Stimulated activated CD4-positive, alpha-beta T cell treated with anti-CD3 and anti-CD28 coated beads, Interleukin-12 subunit alpha, Interleukin-12 subunit beta, amount 100 ng/mL, for 48 hours (primary cell): Measurements from ENCODE around the gene DLK2.
"Not testable (repeated sequence)": the region's sequence is repeated elsewhere in the genome, so short reads cannot be mapped to it uniquely, and the experiment has no call there.

Experiments used
- DNase-seq, 3 donors: peaks; one replicate each; pipeline ENCODE4 v3.0.0-alpha.2; 2020; ENCODE audit warnings: low read depth in 2 of 3, low spot score in 1 of 3

Gene DLK2

GRCh38 chr6:43427406-43428111, 27.8 kb downstream of the DLK2 start, which contains the start of gene ABCC10:
TSS of gene ABCC10 (plus strand) at chr6:43427541. CDS start at chr6:43427979, 438 bp downstream.
- DNase-seq, result peak; percentile 90 to 93 (median 91)

- DNase-seq, result no peak
Measured at GRCh38 chr6:43426928-43427405, 28.4 kb downstream of the DLK2 start.

- DNase-seq, result not testable (repeated sequence)
Measured at GRCh38 chr6:43425083-43425482, 30.3 kb downstream of the DLK2 start.

GRCh38 chr6:43421831-43422230, 33.5 kb downstream of the DLK2 start:
- DNase-seq, result no peak

GRCh38 chr6:43420012-43420709, 35.2 kb downstream of the DLK2 start:
- no peak for DNase-seq

- DNase-seq, result no peak
Measured at GRCh38 chr6:43416935-43417334, 38.4 kb downstream of the DLK2 start.

GRCh38 chr6:43415275-43415674, 40.1 kb downstream of the DLK2 start:
- DNase-seq, result not testable (repeated sequence)

GRCh38 chr6:43413002-43413401, 42.3 kb downstream of the DLK2 start:
- DNase-seq, result no peak

GRCh38 chr6:43412541-43412940, 42.8 kb downstream of the DLK2 start:
- DNase-seq, result no peak

- DNase-seq, result not testable (repeated sequence)
Measured at GRCh38 chr6:43410776-43411175, 44.6 kb downstream of the DLK2 start.

GRCh38 chr6:43408259-43408658, 47.1 kb downstream of the DLK2 start:
- DNase-seq, result no peak

- no peak for DNase-seq
Measured at GRCh38 chr6:43407296-43407695, 48.1 kb downstream of the DLK2 start.

GRCh38 chr6:43405354-43405753, 50.0 kb downstream of the DLK2 start:
- DNase-seq, result no peak

- no peak for DNase-seq
Measured at GRCh38 chr6:43402820-43403219, 52.5 kb downstream of the DLK2 start.

- no peak for DNase-seq
Measured at GRCh38 chr6:43401730-43402129, 53.6 kb downstream of the DLK2 start.
